Thyroid gland (tissue), 4 donors: Measurements from ENCODE around the gene FAAP100. TPM values are rescaled to one million over a fixed set of nuclear protein-coding genes. Genes with fewer than 3 reads are reported as not detected.

Experiments
- DNase-seq, 2 donors: peaks; one replicate each; pipeline ENCODE4 v3.0.0-alpha.2; 2019
- H3K27ac ChIP-seq, 3 donors: fragments of 200-600 bp; sonication (generic); 1 replicate in 2 of 3; 2 replicates in 1 of 3; pipeline ENCODE4 v1.5.1; 2016 to 2019; ENCODE audit warnings: mild to moderate bottlenecking in 1 of 3, moderate library complexity in 1 of 3
- H3K27me3 ChIP-seq: fragments of 200-600 bp; sonication (generic); one replicate; pipeline ENCODE4 v1.5.1; 2019
- H3K36me3 ChIP-seq, 2 donors: fragments of 200-600 bp; sonication (generic); one replicate each; pipeline ENCODE4 v1.5.1; 2016 to 2019
- H3K4me1 ChIP-seq, 2 donors: fragments of 200-600 bp; sonication (generic); one replicate each; pipeline ENCODE4 v1.5.1; 2017 to 2019
- H3K4me3 ChIP-seq, 3 donors: fragments of 200-600 bp; sonication (generic); replicated peaks in 1 of 3; 1 replicate in 2 of 3; 2 replicates in 1 of 3; pipeline ENCODE4 v1.5.1; 2016; ENCODE audit warnings: mild to moderate bottlenecking in 1 of 3
- H3K9me3 ChIP-seq: fragments of 200-600 bp; sonication (generic); one replicate; pipeline ENCODE4 v1.5.1; 2017
- CTCF ChIP-seq, 6 experiments: fragments of 200-600 bp in 3 of 6; fragments of 450-650 bp in 3 of 6; sonication (generic) in 3 of 6; IDR thresholded peaks; one replicate each; pipeline ENCODE4 v1.5.1; 2016 to 2019; ENCODE audit warnings: antibody characterized with exemption in 6 of 6, mild to moderate bottlenecking in 2 of 6, inconsistent platforms in 1 of 6, moderate library complexity in 1 of 6
- POLR2A ChIP-seq, 2 donors: fragments of 450-650 bp; IDR thresholded peaks; one replicate each; pipeline ENCODE4 v1.6.1; 2017; ENCODE audit warnings: antibody characterized with exemption in 2 of 2, mild to moderate bottlenecking in 2 of 2, moderate library complexity in 1 of 2
- WGBS, 2 donors: methylation state at CpG; one replicate each; pipeline ENCODE4 v1.1.5; 2017; 5-methylcytosine and 5-hydroxymethylcytosine counted together
- intact Hi-C: fragments of 100-400 bp; cut with DNase I; formaldehyde crosslinking; loops from one replicate; pipeline ENCODE4 v1.15.1; 2023
- total RNA-seq, 4 donors: library from RNA; depleted of rRNA; stranded (reverse); fragments of >200 nt; gene quantifications; one replicate each; pipeline ENCODE4 v1.2.3, GENCODE V29; 2016

Gene FAAP100
- total RNA-seq, 4 donors from 2014 or later = 24.1 to 35.2 (median 31.0) TPM

- Histone ChIP-seq H3K27me3 (no peaks in the 10 kb centered on the region), H3K4me1 (peaks cover 14 to 20% of the 10 kb centered on the region in 2 donors), H3K9me3 (no peaks in the 10 kb centered on the region), H3K36me3 (peaks cover 15 to 16% of the 10 kb centered on the region in 2 donors), H3K27ac (no peak overlapping the region), H3K4me3 (no peak overlapping the region)
- no peak for DNase-seq
- no peak for TF ChIP-seq POLR2A (IDR thresholded peaks at IDR 0.05)
- no peak for TF ChIP-seq CTCF (IDR thresholded peaks at IDR 0.05)
- WGBS, 2 donors = 92 to 93% methylated on average over 8 of the region's 8 CpGs
- intact Hi-C loops = loop anchor here (10.0 kb wide), 1 partner anchor 55 kb away; no protein-coding TSS in a partner anchor
Measured at GRCh38 chr17:81549826-81550225, 2.3 kb downstream of the FAAP100 start.

- Histone ChIP-seq H3K4me3 (no peak overlapping the region), H3K4me1 (peaks cover 14 to 20% of the 10 kb centered on the region in 2 donors), H3K9me3 (no peaks in the 10 kb centered on the region), H3K27me3 (no peaks in the 10 kb centered on the region), H3K27ac (no peak overlapping the region), H3K36me3 (peaks cover 16 to 21% of the 10 kb centered on the region in 2 donors)
- 84 to 92% methylated on average over 13 to 16 of the region's 16 CpGs for WGBS, 2 donors
- no peak for DNase-seq
- intact Hi-C loops = loop anchor here (10.0 kb wide), 1 partner anchor 56 kb away; no protein-coding TSS in a partner anchor
- TF ChIP-seq POLR2A (IDR thresholded peaks at IDR 0.05) (no peak), CTCF (IDR thresholded peaks at IDR 0.05) (no peak)
Measured at GRCh38 chr17:81549031-81549557, 3.1 kb downstream of the FAAP100 start.

DNA sequence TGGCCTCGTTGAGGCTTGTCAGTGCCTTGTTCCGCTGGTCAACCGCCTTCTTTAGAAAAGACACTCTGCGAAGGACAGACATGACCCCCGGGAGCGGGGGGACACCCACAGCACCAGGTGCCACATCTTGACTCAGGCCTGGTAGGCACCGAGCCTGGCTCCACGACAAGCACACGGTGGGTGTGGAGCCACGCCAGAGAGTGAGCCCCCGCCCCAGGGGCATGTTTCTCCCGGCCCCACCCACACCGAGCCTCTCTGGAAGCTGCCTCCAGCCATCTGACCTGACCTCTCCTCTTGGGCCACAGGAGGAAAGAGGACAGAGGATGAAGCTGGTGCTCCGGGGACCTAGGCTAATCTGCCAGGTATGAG, 4.6 kb downstream of the FAAP100 start:
- Histone ChIP-seq H3K27me3 (no peaks in the 10 kb centered on the region), H3K4me1 (peaks cover 7 to 9% of the 10 kb centered on the region in 2 donors), H3K4me3 (no peak overlapping the region), H3K36me3 (peaks cover 24 to 28% of the 10 kb centered on the region in 2 donors), H3K27ac (no peak overlapping the region), H3K9me3 (no peaks in the 10 kb centered on the region)
- intact Hi-C loops = loop anchor here (10.0 kb wide), 1 partner anchor 57 kb away; no protein-coding TSS in a partner anchor
- DNase-seq = no peak
- WGBS, 2 donors = 80 to 100% methylated on average over 1 to 2 of the region's 14 CpGs
- TF ChIP-seq CTCF (IDR thresholded peaks at IDR 0.05) = no peak
- TF ChIP-seq POLR2A (IDR thresholded peaks at IDR 0.05) = no peak

DNA sequence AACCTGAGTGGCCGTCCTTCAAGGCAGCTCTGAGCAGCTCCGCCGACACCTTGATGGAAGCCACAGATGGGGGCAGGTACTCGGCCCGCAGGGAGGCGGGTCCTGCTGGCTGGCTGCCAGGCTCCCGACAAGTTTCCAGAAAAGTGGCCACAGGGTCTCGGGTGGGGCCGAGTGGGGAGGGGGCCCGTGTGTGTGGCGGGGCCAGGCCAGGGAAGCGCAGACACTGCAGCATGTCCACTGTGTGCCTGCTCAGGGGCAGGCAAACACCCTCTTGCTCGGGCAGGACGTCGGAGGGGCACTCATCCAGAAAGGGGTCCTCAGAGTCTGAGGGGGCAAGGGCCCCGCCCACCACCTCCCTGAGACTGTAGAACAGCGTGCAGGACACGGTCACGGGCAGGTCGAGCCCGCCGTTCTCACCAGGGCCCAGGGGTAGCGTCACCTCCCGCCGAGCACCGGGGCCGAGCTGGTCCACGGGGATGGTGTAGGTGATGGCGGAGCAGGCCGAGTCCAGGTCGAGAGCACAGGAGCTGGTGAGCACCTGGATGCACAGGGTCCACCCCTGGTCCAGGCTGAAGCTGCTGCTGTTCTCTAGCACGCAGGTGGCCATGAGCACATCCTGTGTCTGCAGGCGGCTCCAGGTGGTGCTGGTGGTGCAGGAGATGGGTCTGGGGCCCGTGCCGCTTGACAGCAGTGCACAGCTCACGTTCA, 5.1 kb downstream of the FAAP100 start:
- Histone ChIP-seq H3K4me1 (peaks cover 7 to 9% of the 10 kb centered on the region in 2 donors), H3K36me3 (peaks cover 24 to 28% of the 10 kb centered on the region in 2 donors), H3K27ac (no peak overlapping the region), H3K4me3 (no peak overlapping the region), H3K9me3 (no peaks in the 10 kb centered on the region), H3K27me3 (no peaks in the 10 kb centered on the region)
- 79 to 81% methylated on average over 6 to 30 of the region's 36 CpGs for WGBS, 2 donors
- TF ChIP-seq CTCF (IDR thresholded peaks at IDR 0.05) (no peak), POLR2A (IDR thresholded peaks at IDR 0.05) (no peak)
- intact Hi-C loops = loop anchor here (10.0 kb wide), 1 partner anchor 58 kb away; no protein-coding TSS in a partner anchor
- no peak for DNase-seq
